OCI-LY1 (cell line): ENCODE results near the gene DIRAS1.

Experiments
- EZH2 ChIP-seq: fragments of 200-600 bp; sonication (generic), shearing (Covaris generic); IDR thresholded peaks from 2 replicates; pipeline ENCODE4 v1.8.0; 2017; ENCODE audit warnings: borderline replicate concordance, mixed run types, mild to moderate bottlenecking, antibody characterized with exemption, low read length, moderate library complexity, mixed read lengths
- TF ChIP-seq, protein P1 (sequence below): fragments of 200-600 bp; sonication (generic), shearing (Covaris generic); IDR thresholded peaks from 2 replicates; pipeline ENCODE4 v1.5.1; 2017; ENCODE audit warnings: mild to moderate bottlenecking, antibody characterized with exemption, low read length, moderate library complexity, mixed read lengths

DNA sequence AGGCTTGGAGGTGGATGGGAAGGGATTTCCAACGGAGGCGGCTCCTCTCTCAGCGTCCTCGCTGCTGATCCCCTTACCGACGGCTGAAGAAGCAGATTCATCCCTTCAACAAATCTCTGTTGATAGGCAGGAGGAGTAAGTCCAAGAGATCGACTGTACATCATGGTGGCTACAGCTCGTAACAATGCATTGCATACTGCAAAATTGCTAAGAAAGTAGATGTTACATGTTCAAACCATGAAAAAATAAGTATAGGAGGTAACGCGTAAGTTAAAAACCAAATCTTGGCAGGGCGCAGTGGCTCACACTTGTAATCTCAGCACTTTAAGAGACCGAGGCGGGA is 19.1 kb upstream of the DIRAS1 start:
- TF ChIP-seq, protein P1, sequence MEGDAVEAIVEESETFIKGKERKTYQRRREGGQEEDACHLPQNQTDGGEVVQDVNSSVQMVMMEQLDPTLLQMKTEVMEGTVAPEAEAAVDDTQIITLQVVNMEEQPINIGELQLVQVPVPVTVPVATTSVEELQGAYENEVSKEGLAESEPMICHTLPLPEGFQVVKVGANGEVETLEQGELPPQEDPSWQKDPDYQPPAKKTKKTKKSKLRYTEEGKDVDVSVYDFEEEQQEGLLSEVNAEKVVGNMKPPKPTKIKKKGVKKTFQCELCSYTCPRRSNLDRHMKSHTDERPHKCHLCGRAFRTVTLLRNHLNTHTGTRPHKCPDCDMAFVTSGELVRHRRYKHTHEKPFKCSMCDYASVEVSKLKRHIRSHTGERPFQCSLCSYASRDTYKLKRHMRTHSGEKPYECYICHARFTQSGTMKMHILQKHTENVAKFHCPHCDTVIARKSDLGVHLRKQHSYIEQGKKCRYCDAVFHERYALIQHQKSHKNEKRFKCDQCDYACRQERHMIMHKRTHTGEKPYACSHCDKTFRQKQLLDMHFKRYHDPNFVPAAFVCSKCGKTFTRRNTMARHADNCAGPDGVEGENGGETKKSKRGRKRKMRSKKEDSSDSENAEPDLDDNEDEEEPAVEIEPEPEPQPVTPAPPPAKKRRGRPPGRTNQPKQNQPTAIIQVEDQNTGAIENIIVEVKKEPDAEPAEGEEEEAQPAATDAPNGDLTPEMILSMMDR, result no peak
- TF ChIP-seq EZH2, result no peak
